Left ventricle myocardium inferior (tissue), 1 donor: ENCODE measurements around the gene UFL1. TPM values are rescaled to one million over a fixed set of nuclear protein-coding genes. Genes with fewer than 3 reads are reported as not detected.
"Not testable (repeated sequence)": the region's sequence is repeated elsewhere in the genome, so short reads cannot be mapped to it uniquely, and the experiment has no call there.

ENCODE experiments used
- DNase-seq: peaks from one replicate; pipeline ENCODE4 v3.0.0-alpha.2; 2020
- H3K27ac ChIP-seq: fragments of 200-600 bp; replicated peaks from 2 replicates; pipeline ENCODE4 v1.8.0; 2021
- H3K27me3 ChIP-seq: fragments of 200-600 bp; 2 replicates; pipeline ENCODE4 v1.8.0; 2021; ENCODE audit warnings: low read depth
- H3K36me3 ChIP-seq: fragments of 200-600 bp; 2 replicates; pipeline ENCODE4 v1.8.0; 2021
- H3K4me1 ChIP-seq: fragments of 200-600 bp; 2 replicates; pipeline ENCODE4 v1.8.0; 2021
- H3K4me3 ChIP-seq: fragments of 200-600 bp; 2 replicates; pipeline ENCODE4 v1.8.0; 2021; ENCODE audit warnings: mild to moderate bottlenecking, moderate library complexity
- H3K9me3 ChIP-seq: fragments of 200-600 bp; replicated peaks from 2 replicates; pipeline ENCODE4 v1.8.0; 2021
- intact Hi-C: fragments of 100-400 bp; cut with micrococcal nuclease; formaldehyde crosslinking; loops from one replicate; pipeline ENCODE4 v1.11.0; 2022
- total RNA-seq: library from RNA; stranded (reverse); fragmentation: NEBNext Ultra II Directional; extraction: Animal tissue kit (Norgen Biotek cat#: 25700); gene quantifications from one replicate; pipeline ENCODE4 v1.2.1, GENCODE V29; 2021
- TF ChIP-seq, protein P1 (sequence below): fragments of 200-600 bp; IDR thresholded peaks from 2 replicates; pipeline ENCODE4 v1.8.0; 2021; ENCODE audit warnings: antibody characterized with exemption, mild to moderate bottlenecking, borderline replicate concordance
- donor health status: DM: no; HTN: yes; CAD: no; lungs with severe emphysema.

Gene UFL1
- total RNA-seq, 1 donor from 2014 or later = 27.2 TPM

DNA sequence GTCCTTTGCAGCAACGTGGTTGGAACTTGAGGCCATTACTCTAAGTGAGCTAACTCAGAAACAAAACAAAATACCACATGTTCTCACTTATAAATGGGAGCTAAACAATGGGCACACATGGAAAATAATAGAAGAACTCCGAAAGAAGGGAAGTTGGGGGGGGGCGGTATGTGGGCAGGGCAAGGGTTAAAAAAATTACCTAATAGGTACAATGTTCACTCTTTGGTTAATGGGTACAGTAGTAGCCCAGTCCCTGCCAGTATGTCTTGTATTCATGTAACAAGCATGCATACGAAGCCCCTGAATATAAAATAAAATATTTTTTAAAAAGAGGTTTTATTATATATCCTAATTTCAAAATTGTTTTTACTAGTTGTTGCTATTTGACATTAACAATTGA is 26.0 kb downstream of the UFL1 start:
- no peak for DNase-seq
- no peaks in the 10 kb centered on the region for H3K4me1 ChIP-seq
- no peaks in the 10 kb centered on the region for H3K27me3 ChIP-seq
- TF ChIP-seq, protein P1, sequence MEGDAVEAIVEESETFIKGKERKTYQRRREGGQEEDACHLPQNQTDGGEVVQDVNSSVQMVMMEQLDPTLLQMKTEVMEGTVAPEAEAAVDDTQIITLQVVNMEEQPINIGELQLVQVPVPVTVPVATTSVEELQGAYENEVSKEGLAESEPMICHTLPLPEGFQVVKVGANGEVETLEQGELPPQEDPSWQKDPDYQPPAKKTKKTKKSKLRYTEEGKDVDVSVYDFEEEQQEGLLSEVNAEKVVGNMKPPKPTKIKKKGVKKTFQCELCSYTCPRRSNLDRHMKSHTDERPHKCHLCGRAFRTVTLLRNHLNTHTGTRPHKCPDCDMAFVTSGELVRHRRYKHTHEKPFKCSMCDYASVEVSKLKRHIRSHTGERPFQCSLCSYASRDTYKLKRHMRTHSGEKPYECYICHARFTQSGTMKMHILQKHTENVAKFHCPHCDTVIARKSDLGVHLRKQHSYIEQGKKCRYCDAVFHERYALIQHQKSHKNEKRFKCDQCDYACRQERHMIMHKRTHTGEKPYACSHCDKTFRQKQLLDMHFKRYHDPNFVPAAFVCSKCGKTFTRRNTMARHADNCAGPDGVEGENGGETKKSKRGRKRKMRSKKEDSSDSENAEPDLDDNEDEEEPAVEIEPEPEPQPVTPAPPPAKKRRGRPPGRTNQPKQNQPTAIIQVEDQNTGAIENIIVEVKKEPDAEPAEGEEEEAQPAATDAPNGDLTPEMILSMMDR = no peak
- H3K36me3 ChIP-seq = peaks cover 95% of the 10 kb centered on the region
- H3K4me3 ChIP-seq = no peak overlapping the region
- intact Hi-C loops = no loop called here
- H3K9me3 ChIP-seq = no peaks in the 10 kb centered on the region
- no peak overlapping the region for H3K27ac ChIP-seq

DNA sequence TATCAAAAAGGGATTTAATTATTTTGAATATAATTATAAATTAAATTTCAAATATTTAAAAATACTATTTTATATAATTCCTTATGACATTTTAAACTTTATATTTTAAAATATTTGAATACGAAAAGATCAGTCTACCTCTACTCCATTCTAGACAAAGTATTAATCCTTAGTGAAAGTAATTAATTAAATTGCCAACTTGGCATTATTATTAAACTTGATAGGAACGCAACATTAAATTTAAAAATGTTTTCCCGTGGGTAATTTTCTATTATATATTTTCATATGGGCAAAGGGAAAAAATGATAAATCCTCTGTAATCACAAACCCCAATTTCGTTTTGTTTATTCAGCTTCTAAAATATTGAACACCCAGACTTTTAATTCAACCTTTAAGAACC is 33.0 kb downstream of the UFL1 start:
- intact Hi-C loops = no loop called here
- TF ChIP-seq, protein P1 = no peak
- no peaks in the 10 kb centered on the region for H3K4me1 ChIP-seq
- no peaks in the 10 kb centered on the region for H3K9me3 ChIP-seq
- no peak overlapping the region for H3K4me3 ChIP-seq
- DNase-seq = no peak
- peaks cover 70% of the 10 kb centered on the region for H3K36me3 ChIP-seq
- no peaks in the 10 kb centered on the region for H3K27me3 ChIP-seq
- no peak overlapping the region for H3K27ac ChIP-seq

DNA sequence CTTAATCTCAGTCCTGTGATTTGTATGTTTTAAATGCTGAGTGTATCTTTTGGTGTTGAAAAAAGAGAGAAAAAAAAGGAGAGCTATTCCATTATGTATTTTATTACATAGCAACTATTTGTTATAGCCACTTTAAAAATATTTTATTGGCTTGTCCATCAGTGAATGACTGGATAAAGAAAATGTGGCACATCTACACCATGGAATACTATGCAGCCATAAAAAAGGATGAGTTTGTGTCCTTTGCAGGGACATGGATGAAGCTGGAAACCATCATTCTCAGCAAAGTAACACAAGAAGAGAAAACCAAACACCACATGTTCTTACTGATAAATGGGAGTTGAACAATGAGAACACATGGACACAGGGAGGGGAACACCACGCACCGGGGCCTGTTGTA is 38.1 kb downstream of the UFL1 start:
- H3K4me3 ChIP-seq, H3K9me3 ChIP-seq, intact Hi-C loops, H3K27ac ChIP-seq, H3K27me3 ChIP-seq, DNase-seq, H3K4me1 ChIP-seq: not testable (repeated sequence)
- peaks cover 18% of the 10 kb centered on the region for H3K36me3 ChIP-seq

DNA sequence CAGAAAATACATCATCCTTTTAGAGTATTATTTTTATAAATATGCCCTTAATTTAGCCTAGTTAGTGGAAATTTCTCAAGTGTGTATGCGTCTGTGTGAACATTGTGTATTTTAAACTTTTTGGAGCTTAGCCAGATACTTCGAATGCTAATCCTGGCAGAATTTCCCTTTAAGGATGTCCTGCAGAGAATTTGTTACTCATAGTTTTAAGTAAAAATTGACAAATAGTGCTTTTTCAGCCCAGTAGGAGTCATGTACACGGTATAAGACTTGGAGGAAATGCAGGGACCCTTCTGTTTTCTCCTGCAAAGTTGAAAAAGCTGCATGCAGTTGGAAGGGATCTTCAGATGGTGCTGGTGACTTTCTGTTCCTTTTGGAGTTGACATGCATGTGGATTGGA is 41.3 kb downstream of the UFL1 start, which contains the start of gene FHL5:
FHL5 (plus strand) TSS at position 243 of the 400 bp plus-strand sequence. CDS start 40,486 bp downstream, outside the sequence.
- H3K4me3 ChIP-seq = peak within 1 kb of the TSS; percentile 48
- DNase-seq = no peak
- intact Hi-C loops = no loop called here
- H3K36me3 ChIP-seq = no peaks in the 10 kb centered on the region
- H3K4me1 ChIP-seq = no peaks in the 10 kb centered on the region
- peak within 1 kb of the TSS; percentile 54 for H3K27ac ChIP-seq
- no peaks in the 10 kb centered on the region for H3K27me3 ChIP-seq
- peaks cover 6% of the 10 kb centered on the region for H3K9me3 ChIP-seq
- TF ChIP-seq, protein P1 = no peak

DNA sequence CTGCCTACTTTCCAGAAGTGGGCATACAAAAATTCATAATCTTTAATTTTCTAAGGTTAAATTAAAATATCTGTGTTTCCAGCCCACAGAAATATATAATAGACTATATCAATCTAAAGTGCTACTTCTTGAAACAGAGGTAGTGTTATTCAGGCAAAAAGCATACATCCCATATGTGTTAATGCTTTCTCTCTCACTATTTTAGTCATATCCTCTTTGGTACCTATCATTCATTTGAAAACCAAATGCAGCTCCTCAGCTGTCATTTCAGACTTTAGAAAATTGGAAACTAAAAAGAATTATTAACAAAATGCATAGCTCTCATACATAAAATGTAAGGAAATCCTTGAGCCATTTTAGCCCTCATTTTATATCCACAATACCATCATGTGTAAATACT is 42.2 kb downstream of the UFL1 start:
- H3K9me3 ChIP-seq = peaks cover 6% of the 10 kb centered on the region
- no peaks in the 10 kb centered on the region for H3K36me3 ChIP-seq
- peak overlapping the region; percentile 48 for H3K4me3 ChIP-seq
- H3K27me3 ChIP-seq = no peaks in the 10 kb centered on the region
- no peak for DNase-seq
- H3K27ac ChIP-seq = peak overlapping the region; percentile 54
- intact Hi-C loops = no loop called here
- TF ChIP-seq, protein P1 = no peak
- H3K4me1 ChIP-seq = no peaks in the 10 kb centered on the region

DNA sequence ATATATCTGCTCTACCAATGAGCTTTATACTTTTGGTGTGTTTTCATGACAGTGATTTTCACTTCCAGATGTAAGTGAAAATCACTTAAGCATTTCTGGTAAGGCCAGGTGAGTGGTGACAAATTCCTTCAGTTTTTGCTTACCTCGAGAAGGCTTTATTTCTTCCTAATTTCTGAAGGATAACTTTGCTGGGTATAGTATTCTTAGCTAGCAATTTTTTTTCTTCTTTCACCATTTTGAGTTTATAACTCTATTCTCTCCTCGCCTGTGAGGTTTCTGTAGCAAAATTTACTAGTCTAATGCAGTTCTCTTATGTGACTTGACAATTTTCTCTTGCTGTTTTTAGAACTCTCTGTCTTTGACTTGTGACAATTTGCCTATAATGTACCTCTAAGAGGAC is 48.4 kb downstream of the UFL1 start:
- intact Hi-C loops = no loop called here
- DNase-seq = no peak
- H3K36me3 ChIP-seq = no peaks in the 10 kb centered on the region

More for the DNA sequence above, 48.4 kb downstream of the UFL1 start:
- Histone ChIP-seq H3K4me3 (no peak overlapping the region), H3K27ac (no peak overlapping the region), H3K9me3 (peaks cover 32% of the 10 kb centered on the region), H3K27me3 (no peaks in the 10 kb centered on the region), H3K4me1 (no peaks in the 10 kb centered on the region)
- TF ChIP-seq, protein P1 = no peak
